CD4-positive, alpha-beta T cell treated with Interleukin-17A for 1 hour (primary cell): ENCODE data around the gene LILRA1.
A peak's percentile ranks its signal among the peaks of the same experiment; 100 is the strongest.
"Not testable (repeated sequence)": the region's sequence is repeated elsewhere in the genome, so short reads cannot be mapped to it uniquely, and the experiment has no call there.

ENCODE experiments used
- DNase-seq: peaks from one replicate; pipeline ENCODE4 v3.0.0-alpha.2; 2020

The LILRA1 gene

DNA sequence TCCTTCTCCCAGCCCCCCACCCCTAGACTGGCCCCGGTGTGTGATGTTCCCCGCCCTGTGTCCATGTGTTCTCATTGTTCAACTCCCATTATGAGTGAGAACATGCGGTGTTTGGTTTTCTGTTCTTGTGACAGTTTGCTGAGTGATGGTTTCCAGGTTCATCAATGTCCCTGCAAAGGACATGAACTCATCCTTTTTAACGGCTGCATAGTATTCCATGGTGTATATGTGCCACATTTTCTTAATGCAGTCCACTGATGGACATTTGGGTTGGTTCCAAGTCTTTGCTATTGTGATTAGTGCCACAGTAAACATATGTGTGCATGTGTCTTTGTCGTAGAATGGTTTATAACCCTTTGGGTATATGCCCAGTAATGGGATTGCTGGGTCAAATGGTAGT is 15.2 kb upstream of the LILRA1 start:
- not testable (repeated sequence) for DNase-seq

DNA sequence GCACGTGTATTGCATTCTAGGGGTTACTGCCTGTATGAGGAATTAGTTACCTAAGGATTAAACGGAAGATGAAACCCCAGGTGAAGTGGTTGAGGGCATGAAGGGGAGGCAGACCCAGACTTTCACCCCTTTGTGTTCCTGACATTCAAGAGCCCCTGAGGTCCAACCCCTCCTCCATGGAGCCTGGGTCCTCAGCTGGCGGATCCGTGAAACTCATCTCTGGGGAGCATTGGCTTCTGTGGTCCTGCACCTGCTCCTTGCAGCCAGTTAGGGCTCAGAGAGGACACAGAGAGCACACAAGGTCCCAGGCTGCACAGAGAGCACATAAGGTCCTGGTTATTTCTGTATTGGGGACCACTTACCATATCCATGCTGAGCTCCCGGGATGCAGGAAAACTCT is 7.0 kb upstream of the LILRA1 start:
- no peak for DNase-seq

DNA sequence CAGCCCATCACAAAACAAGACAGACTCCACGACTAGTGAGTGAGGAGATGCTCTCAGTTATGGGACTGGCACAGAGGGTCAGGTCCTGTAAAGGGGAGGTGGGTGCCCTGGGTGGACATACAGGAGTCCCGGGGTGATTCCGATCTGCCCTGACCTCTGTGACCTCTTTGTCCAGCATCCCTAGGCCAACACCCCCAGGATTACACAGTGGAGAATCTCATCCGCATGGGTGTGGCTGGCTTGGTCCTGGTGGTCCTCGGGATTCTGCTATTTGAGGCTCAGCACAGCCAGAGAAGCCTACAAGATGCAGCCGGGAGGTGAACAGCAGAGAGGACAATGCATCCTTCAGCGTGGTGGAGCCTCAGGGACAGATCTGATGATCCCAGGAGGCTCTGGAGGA is 6.4 kb upstream of the LILRA1 start:
- no peak for DNase-seq

DNA sequence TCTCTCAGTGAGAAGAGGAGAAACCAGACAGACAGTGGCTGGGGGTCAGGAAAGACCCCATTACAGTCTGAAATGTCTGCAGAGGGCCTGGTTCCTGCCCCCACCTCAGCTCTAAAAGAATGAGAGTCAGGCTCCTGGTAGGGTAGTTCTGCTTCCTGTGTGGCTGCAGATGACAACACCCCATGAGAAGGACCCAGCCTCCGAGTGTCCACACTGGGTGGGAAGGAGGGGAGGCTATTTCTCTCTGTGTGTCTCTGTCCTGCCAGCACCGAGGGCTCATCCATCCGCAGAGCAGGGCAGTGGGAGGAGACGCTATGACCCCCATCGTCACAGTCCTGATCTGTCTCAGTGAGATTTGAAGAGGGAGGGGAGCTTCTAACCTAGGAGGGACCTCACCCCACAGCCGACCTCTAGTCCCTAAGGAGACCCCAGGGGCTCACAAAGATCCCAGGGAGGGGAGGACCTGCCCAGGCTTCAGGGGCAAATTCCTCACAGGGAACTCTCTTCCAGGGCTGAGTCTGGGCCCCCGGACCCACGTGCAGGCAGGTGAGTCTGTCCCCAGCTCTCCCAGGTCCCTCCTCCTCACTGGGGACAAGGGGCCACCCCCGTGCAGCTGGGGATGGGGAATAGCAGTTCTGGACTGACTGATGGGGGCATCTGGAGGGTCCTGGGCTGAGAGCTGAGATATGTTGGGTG is 647 bp downstream of the LILRA1 start:
- not testable (repeated sequence) for DNase-seq

DNA sequence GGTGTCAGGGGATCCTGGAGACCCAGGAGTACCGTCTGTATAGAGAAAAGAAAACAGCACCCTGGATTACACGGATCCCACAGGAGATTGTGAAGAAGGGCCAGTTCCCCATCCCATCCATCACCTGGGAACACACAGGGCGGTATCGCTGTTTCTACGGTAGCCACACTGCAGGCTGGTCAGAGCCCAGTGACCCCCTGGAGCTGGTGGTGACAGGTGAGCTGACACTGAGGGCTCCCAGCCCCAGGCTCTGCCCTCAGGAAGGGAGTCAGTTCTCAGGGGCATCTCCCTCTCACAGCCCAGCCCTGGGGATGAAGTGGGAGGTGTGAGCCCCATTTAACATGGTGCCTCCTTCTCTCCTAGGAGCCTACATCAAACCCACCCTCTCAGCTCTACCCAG is 1.3 kb downstream of the LILRA1 start:
- no peak for DNase-seq

DNA sequence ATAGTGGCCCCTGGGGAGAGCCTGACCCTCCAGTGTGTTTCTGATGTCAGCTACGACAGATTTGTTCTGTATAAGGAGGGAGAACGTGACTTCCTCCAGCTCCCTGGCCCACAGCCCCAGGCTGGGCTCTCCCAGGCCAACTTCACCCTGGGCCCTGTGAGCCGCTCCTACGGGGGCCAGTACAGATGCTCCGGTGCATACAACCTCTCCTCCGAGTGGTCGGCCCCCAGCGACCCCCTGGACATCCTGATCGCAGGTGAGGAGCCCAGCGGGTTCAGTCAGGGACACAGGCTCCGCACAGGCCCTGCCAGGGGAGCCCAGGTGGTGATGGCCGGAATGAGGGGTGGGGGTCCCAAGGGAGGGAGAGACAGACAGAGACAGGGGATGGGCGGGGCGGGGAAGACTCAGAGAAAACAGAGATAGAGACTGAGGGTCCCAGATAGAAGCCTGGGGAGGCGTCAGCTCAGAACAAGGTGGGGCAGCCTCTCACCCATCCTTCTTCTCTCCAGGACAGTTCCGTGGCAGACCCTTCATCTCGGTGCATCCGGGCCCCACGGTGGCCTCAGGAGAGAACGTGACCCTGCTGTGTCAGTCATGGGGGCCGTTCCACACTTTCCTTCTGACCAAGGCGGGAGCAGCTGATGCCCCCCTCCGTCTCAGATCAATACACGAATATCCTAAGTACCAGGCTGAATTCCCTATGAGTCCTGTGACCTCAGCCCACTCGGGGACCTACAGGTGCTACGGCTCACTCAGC is 2.4 kb downstream of the LILRA1 start:
- DNase-seq: not testable (repeated sequence)

DNA sequence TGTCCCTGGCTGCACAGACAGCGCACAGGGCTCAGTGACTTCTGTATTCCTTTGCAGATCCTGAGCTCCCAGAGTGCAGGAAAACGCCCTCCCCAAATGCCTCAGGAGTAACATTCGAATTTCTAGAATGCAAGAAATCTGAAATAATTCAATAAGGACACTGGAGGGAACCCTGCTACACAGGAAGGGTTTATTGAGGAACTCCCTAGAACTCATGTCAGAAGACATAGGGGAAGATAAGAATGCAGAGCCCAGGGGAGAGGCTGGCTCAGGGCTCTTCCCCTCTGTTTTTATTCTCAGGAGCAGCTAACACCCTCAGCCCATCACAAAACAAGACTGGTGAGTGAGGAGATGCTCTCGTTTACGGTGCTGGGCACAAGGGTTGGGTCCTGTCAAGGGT is 6.8 kb downstream of the LILRA1 start:
- DNase-seq: no peak

DNA sequence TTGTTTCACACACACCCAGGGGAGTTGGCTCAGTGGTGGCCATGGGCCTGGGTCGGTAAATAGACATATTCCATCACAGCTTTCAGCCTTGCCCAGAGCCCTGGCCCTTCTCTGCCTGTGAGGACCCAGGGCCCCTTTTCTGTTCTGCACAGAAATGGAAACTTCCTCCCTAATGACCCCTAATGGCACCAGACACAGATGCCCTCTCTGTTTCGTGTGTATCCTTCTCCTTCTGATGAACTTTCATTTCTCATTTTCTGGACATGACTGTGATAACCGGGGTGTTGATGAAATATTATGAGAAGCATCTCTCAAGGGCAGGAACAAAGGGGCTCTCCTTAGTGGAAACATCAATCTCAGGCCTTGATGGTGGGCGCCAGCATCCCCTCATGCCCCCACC is 12.8 kb downstream of the LILRA1 start:
- DNase-seq: no peak

DNA sequence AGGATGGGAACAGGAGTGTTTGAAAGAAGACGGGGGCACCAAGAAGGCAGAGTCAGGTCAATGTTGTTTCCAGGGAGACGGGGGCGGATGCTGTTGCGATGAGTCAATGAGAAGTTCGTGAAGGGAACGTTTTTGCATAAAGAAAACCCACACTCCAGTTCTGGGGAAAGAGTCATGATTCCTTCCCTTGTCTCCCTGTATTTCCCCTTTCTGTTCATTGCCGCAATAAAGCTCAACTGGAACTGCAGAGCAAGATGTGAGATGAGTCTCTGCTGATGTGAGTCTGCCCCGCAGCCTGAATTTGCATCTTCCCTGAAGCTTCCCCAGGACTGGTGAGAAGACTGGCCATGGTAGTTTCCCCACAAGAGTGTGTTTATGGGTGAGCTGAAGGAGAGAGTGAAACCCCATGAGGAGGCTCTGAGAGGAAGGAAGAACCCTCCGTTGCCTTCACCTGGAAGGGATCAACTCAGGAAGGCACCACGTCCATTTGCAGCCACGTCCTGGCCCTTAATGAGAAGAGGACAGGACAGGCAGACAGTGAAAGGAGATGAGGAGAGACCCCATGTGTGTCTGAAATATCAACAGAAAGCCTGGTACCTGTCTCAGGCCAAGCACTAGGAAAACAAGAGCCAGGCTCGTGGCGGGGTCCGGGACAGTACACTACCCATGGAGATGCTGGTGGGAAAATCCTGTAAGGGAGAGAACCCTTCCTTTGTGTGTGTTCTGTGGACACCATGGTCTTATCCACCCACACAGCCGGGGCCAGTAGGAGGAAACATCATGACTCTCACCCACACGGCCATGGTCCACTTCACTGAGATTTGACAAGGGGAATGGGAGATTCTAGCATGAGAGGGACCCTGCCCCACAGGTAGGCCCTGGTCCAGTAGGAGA is 13.7 kb downstream of the LILRA1 start:
- peak; percentile 4 for DNase-seq

DNA sequence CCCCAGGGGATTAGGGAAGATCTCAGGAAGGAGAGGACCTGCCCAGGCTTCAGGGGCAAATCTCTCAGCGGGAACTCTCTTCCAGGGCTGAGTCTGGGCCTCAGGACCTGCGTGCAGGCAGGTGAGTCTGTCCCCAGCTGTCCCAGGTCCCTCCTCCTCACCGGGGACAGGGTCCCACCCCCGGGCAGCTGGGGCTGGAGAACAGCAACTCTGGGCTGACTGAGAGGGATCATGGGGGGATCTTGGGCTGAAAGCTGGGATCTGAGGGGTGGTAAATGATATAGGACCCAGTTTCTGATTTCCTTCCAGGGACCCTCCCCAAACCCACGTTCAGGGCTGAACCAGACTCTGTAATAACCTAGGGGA is 14.3 kb downstream of the LILRA1 start:
- no peak for DNase-seq

DNA sequence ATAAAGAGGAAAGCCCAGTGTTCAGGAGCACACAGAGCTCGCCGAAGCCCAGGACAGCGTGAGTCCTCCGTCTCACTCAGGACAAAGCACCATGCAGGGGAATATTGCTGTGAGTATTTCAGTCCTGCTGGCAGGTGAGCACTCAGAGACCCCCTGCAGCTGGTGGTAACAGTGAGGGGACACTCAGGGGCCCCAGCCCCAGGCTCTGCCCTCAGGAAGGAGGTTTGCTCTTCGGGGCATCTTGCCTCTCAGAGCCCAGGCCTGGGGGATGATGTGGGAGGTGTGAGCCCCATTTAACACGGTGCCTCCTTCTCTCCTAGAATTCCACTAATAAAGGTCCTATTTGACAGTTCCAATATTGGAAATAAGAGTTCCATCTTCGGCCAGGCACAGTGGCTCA is 14.8 kb downstream of the LILRA1 start:
- no peak for DNase-seq

DNA sequence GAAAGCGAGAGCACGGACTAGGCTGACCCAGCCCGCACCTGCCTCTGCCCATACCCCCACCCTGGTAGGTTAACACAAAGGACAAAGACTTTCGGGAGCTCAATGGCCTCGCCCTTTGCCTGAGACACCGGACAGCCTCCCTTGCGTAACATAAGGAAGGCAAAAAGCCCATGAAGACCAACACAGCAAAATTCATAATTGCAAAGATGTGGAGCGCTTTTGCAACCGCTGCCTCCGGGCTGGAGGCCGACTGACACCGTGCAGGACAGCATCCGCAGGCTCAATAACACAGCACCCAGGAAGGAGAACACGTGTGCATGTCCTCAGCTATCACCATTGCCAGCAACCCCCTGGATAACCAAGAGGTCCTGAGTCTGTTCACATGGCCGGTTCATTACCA is 15.4 kb downstream of the LILRA1 start:
- no peak for DNase-seq

DNA sequence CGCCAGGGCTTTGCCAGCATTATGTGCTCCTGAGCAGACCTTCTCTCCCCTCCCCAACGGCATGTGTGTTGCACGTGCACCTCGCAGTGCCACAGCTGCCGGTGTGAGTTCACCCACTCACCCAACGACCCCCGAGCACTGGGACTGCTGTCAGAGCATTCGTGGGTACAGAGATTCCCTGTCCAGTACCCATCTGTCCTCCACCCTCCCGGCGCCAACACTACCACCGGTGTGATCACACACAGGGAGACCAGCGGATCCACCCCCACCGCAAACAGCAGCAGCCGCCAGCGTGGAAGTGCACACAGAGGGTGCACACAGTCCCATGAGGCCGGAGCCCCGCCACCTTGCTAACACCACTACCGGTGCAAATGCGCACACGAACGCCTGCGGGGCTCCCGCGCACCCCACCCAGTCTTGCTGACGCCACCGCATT is 15.9 kb downstream of the LILRA1 start:
- no peak for DNase-seq

DNA sequence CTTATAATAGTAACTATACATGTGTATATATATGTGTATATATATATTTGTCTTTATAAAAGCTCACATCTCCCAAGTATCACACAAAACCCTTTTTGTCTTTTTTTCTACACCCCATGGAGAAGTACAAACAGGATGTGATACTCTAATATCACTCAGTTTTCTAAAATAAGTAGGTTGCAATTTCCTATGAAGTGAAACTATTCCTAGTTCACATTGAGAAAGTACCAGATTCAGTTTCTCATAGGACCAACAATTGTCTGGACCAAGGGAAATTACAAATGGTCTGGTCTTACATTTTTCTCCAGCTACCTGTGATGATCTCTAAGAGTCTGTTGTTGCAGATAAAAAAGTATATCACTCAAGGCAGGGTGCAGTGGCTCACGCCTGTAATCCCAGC is 19.0 kb downstream of the LILRA1 start:
- no peak for DNase-seq

DNA sequence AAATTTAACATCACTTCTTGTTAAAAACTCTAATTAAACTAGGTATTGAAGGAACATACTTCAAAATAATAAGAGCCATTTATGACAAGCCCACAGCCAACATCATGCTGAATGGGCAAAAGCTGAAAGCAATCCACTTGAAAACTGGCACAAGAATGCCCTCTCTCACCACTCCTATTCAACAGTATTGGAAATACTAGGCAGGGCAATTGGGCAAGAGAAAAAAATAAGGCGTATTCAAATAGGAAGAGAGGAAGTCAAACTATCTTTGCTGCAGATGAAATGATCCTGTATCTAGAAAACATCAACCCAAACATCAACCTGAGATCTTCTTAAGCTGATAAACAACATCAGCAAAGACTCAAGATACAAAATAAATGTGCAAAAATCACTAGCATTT is 21.3 kb downstream of the LILRA1 start:
- DNase-seq: no peak

DNA sequence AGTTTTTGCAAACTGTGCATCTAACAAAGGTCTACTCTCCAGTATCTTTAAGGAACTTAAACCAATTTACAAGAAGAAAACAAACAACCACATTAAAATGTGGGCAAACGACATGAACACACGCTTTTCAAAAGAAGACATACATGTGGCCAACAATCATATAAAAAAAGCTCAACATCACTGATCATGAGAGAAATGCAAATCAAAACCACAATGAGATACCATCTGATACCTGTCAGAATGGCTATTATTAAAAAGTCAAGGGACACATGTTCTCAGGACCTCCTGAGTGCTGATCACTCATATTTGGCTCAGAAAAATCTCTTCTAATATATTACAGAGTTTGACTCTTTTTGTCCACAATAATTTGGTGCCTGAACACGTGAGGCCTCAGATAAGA is 22.6 kb downstream of the LILRA1 start:
- no peak for DNase-seq

DNA sequence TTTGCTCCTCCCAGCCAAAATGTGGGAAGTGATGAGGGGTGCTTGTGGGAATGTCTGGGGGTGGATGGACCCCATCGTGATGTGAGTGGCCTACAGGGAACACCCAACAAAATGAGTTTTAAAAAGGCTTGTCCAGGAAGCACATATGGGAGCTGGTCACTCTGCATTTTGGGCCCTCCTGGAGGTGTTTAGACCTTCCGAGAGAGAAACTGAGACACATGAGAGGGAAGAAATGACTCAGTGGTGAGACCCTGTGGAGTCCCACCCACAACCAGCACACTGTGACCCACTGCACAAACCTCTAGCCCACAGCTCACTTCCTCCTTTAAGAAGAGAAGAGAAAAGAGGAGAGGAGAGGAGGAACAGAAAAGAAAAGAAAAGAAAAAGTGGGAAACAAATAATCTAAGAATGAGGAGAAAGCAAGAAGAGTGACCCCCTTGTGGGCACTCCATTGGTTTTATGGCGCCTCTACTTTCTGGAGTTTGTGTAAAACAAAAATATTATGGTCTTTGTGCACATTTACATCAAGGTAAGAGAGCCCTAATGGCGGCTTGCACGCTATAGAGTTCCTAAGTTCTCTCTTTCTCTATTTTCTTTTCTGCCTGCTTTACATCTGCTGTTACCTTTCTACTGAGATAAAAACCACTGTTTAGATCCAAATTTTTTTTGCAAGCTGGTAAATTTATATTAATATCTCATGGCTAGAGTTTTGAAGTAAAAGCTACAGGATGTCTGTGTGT is 23.6 kb downstream of the LILRA1 start:
- DNase-seq: peak; percentile 4

DNA sequence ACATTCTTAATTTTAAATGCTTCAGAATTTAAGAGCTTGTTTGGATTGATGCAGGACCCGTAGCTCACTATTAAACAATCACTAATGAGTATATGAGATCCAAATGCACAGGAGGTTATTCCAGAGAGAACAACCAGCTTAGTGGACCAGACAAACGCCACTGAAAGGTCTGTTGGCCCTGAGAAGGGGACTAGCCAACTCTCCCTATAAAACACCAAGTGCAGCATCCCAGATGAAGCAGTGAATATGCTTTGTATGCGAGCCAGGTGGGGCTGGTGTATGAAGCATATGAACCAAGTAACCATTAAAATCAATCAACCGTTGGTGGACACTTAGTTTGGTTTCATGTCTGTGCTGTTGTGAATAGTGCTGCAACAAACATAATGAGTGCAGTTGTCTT is 27.0 kb downstream of the LILRA1 start:
- no peak for DNase-seq

DNA sequence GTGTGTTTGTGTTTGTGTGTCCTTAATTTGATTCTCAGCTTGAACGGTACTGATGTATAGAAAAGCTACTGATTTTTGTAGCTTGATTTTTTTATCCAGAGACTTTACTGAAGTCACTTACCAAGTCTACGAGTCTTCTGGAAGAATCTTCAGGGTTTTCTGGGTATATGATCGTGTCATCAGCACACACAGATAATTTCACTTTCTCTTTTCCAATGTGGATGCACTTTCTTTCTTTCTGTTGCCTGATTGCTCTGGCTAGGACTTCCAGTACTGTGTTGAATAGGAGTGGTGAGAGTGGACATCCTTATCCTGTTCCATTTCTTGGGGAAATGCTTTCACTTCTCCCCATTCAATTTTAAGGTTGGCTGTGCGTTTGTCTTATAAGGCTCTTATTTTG is 29.0 kb downstream of the LILRA1 start:
- DNase-seq: no peak

DNA sequence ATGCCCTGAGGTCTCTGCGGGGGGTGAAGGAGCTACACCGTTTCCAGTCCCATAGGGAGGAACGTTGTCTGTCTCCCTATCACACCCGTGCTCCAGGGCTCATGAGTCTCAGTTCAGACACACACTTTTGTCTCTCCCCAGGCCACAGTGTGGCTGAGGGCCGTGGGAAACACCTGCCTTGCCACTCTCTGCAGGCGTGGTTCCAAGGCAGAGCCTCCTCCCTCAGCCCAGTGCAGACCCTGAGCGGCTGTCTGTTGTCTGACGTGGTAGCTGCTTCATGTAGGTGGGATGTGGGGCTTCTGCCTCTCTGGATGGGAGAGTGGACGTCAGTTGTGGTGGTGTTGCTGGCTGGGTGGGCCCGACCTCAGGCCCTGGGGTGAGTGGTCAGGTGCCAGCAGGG is 30.8 kb downstream of the LILRA1 start:
- DNase-seq: not testable (repeated sequence)

DNA sequence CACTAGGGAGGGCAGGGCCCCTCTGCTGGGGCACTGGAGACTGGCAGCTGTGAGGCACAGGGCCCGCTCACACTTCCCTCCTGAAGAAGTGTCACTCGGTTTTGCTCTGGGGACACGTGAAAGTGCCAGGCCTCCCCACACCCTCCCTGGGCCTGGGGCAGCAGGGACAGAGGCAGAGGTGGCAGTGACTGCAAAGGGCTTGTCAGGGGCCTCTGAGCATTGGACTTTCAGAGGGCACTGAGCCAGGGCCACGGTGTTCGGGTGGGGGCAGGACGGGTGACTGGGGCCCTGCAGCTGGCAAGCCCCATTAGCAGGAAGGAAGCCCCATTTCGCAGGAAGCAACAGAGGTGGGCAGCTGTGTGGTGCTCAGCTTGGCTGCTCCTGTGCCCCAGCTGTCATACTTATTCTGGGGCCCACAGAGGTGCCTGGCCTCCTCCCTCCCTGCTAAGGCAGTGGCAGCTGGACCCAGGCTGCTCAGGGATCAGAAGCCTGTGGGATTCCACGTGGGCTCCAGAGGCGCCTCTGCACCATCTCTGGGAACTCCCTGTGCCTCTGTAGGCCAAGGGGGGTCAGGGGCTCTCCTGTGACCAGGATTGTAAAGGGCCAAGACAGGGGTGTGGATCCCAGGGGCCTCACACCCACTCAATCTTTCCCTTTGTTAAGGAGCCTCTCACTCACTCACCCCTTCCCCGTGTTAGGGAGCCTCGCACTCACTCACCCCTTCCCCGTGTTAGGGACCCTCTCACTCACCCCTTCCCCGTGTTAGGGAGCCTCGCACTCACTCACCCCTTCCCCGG is 31.7 kb downstream of the LILRA1 start:
- DNase-seq: peak; percentile 5

DNA sequence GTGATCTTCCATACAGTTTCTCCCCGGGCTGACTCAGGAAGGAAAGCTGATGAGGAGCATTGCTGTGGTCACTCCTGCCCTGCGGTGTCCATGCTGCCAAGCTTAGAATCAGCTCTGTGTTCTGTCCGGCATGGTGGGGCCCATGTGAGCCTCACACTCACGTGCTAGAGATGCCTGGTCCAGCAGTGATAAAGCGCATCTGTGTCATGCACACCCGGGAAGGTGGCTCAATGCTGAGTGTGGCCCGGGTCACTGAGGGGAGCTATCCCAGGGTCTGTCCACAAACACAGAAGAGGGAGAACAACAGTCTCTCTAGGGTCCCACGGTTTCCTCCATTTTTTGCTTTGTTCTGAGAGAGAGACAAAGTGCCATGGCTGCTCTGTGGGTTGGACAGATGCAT is 33.3 kb downstream of the LILRA1 start:
- no peak for DNase-seq
